HG02759 (cell line): Measurements from ENCODE around the gene WDR81.
"Not testable (repeated sequence)": the region's sequence is repeated elsewhere in the genome, so short reads cannot be mapped to it uniquely, and the experiment has no call there.

ENCODE experiments used
- ATAC-seq: cut with Tn5 transposase; IDR thresholded peaks from one replicate; pipeline ENCODE4 v1.9.1; 2021; ENCODE audit warnings: mild to moderate bottlenecking, moderate library complexity; ENCODE audit not compliant: unreplicated experiment

WDR81 gene

GRCh38 chr17:1713160-1713877 is 11.2 kb upstream of the WDR81 start:
- ATAC-seq: no peak

DNA sequence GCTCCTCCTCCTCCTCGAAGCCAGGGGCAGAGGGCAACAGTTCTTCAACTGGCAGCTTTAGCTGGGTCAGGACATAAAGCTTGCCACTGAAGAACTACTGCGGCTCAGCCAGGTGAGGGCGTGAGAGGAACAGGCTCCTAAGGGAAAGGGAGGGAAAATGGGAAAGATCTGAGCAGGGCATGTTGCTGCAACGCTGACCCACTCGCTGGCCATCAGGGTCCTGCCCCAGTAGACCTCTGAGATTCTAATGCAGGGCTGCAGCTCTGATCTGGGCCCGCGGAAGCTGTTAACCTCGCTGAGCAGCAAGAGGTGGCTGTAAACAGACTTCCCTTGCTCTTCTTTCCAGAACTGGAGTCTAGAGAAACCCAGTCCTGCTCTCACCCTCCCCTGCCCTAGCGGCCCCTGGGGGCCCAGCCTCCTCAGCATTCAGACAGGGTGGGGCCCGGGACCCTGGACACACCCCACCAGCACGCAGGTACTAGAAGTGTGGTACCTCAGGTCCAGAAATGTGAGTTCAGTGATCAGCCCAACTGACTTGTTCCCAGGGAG is 10.6 kb upstream of the WDR81 start:
- ATAC-seq: no peak

DNA sequence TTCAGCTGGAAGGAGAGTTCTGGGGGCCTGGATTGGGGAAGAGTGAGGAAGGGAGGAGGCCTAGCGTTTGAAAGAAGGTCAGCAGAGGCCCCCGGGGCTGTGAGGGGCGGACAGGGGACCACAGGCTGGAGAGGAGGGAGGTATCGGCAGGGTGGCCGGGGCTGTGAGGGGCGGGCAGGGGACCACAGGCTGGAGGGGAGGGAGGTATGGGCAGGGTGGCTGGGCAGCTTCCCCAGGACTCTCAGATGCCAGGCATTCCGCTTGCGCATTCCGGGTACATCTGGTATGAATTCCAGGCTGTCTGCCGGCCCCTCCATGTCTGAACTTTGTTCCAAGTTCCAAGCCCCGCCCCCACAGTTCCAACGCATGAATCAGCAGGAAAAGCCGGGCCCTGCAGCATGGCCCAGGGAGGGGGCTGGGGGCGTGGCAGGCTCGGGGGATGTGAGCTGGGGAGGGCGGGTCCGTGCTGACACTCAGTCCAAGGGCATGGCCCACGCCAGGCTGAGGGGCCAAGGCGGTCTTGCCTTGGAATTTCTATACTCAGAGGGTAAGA is 10.0 kb upstream of the WDR81 start:
- ATAC-seq: no peak

- no peak for ATAC-seq
Measured at GRCh38 chr17:1714980-1715802, 9.3 kb upstream of the WDR81 start.

- ATAC-seq: no peak
Measured at GRCh38 chr17:1715803-1716075, 8.8 kb upstream of the WDR81 start.

DNA sequence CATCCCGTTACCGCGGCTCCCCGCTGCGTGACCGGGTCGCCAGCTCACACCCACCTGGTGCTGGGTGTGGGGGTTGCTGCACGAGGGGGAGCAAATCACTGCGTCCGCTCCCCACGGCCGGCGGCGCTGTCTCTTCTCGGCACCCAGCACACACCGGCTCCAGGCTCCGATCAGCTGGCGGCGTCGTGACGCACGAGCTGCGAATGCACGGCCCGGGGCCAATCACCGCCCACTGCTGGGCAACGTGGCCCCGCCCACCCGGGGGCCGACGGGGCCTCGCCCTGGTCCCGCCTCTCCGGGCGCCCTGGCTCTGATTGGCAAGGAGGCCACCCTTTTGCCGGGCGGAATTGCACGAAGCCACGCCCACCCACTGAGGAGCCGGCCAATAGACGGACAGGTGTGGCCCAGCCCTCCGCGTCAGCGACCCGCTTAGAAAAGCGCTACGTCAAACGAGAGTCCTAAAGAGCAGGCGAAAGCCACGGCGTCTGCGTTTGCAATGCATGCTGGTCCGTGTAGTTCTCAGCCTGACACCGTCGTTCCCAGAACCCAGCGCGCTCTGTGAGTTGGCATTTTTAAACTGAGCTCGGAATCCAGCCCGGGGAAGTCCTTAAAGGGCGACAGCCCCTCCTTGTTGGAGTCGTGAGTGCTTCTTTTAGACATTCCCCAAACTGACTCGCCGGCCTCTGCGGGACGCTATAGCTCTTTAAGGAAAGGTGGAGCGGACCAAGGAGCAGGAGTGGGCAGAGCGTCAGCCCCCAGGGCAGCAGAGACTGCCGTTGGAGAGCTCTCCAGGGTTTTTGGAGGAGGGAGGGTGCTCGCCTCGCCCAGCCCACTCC is 8.2 kb upstream of the WDR81 start:
- peak; percentile 79 for ATAC-seq

- peak; percentile 37 for ATAC-seq
Measured at GRCh38 chr17:1716912-1717695, 7.4 kb upstream of the WDR81 start.

- no peak for ATAC-seq
Measured at GRCh38 chr17:1718362-1719165, 5.9 kb upstream of the WDR81 start.

- ATAC-seq: no peak
Measured at GRCh38 chr17:1720856-1721386, 3.6 kb upstream of the WDR81 start.

DNA sequence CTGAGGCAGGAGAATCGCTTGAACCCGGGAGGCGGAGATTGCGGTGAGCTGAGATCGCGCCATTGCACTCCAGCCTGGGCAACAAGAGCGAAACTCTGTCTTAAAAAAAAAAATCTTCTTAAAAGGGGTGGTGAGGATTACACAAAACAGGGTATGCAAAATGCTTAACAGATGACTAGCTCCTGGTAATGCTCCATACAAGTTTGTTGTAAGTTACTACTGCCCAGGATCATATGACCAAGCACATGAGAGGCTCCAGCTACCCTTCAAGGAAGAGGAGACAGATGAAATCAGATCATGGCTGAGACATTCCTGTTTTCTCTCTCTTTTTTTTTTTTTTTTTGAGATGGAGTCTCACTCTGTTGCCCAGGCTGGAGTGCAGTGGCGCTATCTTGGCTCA is 2.5 kb upstream of the WDR81 start:
- not testable (repeated sequence) for ATAC-seq

DNA sequence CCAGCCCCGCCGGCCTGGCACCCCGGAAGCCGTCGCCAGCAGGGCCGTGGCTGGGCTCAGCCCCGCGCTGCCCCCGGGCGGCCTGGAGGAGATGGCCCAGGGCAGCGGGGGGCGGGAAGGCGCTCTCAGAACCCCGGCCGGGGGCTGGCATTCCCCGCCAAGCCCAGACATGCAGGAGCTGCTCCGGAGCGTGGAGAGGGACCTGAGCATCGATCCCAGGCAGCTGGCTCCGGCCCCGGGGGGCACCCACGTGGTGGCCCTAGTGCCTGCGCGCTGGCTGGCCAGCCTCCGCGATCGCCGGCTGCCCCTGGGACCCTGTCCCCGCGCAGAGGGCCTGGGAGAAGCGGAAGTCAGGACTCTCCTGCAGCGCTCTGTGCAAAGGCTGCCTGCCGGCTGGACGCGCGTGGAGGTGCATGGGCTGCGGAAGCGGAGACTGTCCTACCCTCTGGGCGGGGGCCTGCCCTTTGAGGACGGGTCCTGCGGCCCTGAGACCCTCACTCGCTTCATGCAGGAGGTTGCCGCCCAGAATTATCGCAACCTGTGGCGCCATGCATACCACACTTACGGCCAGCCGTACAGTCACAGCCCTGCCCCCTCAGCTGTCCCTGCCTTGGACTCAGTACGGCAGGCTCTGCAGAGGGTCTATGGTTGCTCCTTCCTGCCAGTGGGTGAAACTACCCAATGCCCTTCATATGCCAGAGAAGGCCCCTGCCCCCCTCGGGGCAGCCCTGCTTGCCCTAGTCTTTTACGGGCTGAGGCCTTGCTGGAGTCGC is 551 bp downstream of the WDR81 start:
- peak; percentile 42 for ATAC-seq

- ATAC-seq: no peak
Measured at GRCh38 chr17:1725642-1726511, 1.4 kb downstream of the WDR81 start.

DNA sequence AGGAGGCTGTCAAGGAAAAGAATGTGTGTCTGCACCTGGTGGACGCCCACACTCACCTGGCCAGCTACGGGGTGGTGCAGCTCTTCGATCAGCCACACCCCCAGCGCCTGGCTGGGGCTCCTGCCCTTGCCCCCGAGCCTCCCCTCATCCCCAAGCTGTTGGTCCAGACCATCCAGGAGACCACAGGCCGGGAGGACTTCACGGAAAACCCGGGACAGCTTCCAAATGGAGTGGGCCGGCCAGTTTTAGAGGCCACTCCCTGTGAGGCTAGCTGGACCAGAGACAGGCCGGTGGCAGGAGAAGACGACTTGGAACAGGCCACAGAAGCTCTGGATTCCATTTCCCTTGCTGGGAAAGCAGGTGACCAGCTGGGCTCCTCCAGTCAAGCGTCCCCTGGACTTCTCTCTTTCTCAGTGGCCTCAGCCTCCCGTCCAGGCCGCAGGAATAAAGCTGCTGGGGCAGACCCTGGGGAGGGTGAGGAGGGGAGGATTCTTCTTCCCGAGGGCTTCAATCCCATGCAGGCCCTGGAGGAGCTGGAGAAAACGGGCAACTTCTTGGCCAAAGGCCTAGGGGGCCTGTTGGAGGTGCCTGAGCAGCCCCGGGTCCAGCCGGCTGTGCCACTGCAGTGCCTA is 2.2 kb downstream of the WDR81 start:
- no peak for ATAC-seq

- no peak for ATAC-seq
Measured at GRCh38 chr17:1727258-1727789, 2.8 kb downstream of the WDR81 start.

- no peak for ATAC-seq
Measured at GRCh38 chr17:1727876-1728630, 3.5 kb downstream of the WDR81 start.

- no peak for ATAC-seq
Measured at GRCh38 chr17:1729966-1730325, 5.4 kb downstream of the WDR81 start.
